Endometrium (tissue), 2 donors: Measurements from ENCODE around the gene ZNF536.
"Not testable (repeated sequence)": the region's sequence is repeated elsewhere in the genome, so short reads cannot be mapped to it uniquely, and the experiment has no call there.

Source experiments
- FAIRE-seq: peaks from 2 replicates; lab custom pipeline; 2012; peaks lifted over from hg19 to GRCh38; lab: Jason Lieb, UNC
- donor health status: control.
- donor health status: control.

Gene ZNF536

DNA sequence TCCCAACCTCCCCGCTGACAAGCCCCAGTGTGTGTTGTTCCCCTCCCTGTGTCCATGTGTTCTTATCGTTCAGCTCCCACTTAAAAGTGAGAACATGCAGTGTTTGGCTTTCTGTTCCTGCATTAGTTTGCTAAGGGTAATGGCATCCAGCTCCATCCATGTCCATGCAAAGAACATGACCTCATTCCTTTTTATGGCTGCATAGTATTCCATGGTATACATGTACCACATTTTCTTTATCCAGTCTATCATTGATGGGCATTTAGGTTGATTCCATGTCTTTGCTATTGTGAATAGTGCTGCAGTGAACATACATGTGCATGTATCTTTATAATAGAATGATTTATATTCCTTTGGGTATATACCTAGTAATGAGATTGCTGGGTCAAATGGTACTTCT lies 114.1 kb downstream of the ZNF536 start:
- not testable (repeated sequence) for FAIRE-seq

DNA sequence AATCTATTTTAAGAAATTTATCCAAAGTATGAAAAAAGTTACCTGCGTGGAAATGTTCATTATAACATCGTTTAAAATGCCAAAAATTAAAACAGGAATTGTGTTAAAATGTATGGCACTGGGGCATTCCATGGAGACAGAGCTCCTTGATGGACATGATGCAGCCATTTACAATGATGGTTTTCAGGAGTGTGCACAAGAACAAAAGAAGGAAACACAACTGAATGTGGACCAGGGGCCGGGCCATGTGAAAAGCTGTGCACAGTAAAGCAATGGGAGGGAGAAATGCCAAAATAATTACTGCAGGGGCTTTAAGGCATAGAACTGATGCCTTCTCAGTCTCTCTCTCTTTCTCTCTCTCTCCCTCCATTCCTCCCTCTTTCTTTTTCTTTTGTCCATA lies 115.0 kb downstream of the ZNF536 start:
- no peak for FAIRE-seq

GRCh38 chr19:30488191-30488590 lies 116.0 kb downstream of the ZNF536 start:
- no peak for FAIRE-seq

- no peak for FAIRE-seq
Measured at GRCh38 chr19:30490760-30491159, 118.6 kb downstream of the ZNF536 start.

- FAIRE-seq: no peak
Measured at GRCh38 chr19:30492586-30493270, 120.5 kb downstream of the ZNF536 start.

GRCh38 chr19:30497034-30497433 lies 124.8 kb downstream of the ZNF536 start:
- FAIRE-seq: no peak

DNA sequence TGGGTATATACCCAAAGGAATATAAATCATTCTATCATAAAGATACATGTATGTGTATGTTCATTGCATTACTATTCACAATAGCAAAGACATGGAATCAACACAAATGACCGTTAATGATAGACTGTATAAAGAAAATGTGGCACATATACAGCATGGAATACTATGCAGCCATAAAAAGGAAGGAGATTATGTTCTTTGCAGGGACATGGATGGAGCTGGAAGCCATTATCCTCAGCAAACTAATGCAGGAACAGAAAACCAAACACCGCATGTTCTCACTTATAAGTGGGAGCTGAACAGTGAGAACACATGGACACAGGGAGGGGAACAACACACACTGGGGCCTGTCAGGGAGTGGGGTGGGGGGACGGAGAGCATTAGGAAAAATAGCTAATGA lies 125.9 kb downstream of the ZNF536 start:
- FAIRE-seq: not testable (repeated sequence)

DNA sequence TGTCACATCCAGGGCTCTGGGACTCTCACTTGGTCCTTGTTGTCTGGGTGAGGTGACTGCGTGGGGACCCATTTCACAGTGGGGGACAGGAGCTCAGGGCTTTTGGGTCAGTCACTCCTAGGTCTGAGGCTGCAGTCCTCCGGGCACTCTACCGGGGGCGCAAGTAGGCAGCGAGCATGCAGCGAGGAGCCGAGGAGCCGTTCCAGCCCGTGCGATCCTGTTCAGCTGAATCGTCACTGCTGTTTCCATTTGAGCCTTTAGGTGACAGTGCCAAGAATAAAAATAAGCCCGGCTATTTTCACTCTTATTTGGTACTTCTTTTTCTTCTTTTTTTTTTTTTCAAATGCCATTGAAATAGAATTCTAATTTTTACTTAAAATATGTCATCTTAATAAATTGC lies 126.5 kb downstream of the ZNF536 start:
- FAIRE-seq: no peak

DNA sequence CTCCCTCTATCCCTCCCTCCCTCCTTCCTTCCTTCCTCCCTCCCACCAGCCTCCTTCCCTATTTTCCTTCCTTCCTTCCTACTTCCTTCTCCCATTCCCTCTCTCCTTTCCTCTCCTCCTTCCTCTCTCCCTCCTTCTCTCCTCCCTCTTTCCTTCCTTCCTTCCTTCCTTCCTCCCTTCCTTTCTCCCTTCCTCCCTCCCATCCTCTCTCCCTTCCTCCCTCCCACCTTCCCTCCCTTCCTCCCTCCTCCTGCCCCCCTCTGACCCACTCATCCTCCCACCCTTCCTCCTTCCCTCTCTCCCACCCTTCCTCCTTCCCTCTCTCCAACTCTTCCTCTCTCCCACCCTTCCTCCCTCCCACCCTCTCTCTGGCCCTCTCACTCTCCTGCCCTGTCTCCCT lies 132.1 kb downstream of the ZNF536 start:
- no peak for FAIRE-seq

- FAIRE-seq: no peak
Measured at GRCh38 chr19:30512176-30513081, 140.2 kb downstream of the ZNF536 start.

- FAIRE-seq: no peak
Measured at GRCh38 chr19:30513082-30513411, 140.9 kb downstream of the ZNF536 start.

GRCh38 chr19:30516111-30516510 lies 143.9 kb downstream of the ZNF536 start:
- FAIRE-seq: no peak

DNA sequence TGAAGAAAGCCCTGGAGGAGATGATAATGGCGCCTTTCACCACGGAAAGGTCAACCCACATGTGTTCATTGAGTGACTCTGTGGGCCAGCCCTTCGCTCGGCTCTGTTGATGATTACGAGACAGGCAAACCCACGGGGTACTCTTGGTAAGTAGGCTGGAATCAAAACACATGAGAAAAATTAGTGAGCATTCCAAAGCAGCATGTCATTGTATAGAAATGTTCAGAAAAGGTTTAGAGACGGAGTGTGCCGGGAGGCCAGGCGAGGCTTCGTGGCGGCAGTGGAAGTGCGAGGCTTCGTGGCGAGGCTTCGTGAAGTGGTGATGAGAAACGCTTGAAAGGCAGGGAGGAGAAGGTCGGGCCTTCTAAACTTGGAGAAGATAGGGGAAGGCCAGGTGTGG lies 144.3 kb downstream of the ZNF536 start:
- no peak for FAIRE-seq

GRCh38 chr19:30518965-30519606 lies 146.9 kb downstream of the ZNF536 start:
- FAIRE-seq: no peak

DNA sequence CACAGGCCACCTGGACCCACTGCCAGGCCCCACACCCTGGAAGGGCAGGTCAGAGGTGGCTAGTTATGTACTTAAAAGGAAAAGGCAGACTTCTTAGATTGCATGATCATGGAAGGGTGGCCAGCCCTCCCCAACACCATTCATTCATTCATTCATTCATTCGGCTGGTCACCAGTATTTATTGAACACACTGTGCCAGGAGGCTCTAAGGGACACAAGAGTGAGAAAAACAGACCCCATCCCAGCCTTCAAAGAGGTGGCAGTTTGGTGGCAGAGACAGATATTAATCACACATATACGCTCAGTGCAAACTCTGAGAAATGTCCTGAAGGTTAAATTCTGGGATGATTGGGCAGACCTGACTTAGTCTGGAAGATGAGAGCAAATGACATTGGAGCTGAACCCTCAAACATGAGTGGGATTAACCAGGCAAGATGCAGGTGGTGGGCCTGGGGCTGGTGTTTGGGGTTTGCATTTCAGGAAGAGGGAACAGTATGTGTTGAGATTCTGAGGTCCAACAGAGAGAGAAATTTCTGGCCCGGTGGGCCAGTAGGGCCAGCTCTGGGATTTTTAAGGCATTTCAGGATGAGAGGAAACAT lies 147.5 kb downstream of the ZNF536 start:
- FAIRE-seq: no peak

DNA sequence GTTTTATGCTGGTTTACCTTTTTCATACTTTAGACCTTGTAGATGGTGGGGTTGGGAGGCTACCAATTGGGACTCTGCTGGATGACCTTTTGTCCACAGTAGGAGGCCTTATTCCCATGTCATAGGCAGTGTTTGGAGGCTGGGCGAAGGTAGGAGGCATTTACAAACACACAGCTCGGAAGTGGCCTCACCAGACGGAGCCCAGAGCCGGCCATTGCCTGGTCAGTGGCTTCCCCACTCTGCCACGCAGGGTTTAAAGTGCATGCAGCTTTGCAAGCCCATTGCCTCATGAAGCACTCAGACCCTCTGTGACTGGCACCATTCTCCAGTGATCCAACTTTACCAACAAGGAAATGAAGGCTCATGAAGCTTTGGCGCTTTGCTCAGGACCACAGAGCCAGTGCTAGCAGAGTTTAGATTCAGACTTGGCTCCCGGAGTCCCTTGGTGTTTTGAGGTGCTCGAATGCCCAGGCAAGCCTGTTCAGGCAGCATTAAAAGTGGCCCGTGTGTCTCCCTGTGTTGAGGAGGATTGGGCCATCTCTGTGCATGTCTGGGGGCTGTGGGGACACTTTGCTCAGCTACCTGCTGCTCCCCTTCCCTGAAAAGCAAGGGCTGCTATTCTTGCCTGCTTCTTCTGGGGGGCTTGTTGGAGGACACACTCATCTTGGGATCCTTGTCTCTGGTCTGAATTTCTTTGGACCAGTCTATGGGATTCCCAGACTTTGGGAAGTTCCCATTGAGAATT lies 148.7 kb downstream of the ZNF536 start:
- no peak for FAIRE-seq

DNA sequence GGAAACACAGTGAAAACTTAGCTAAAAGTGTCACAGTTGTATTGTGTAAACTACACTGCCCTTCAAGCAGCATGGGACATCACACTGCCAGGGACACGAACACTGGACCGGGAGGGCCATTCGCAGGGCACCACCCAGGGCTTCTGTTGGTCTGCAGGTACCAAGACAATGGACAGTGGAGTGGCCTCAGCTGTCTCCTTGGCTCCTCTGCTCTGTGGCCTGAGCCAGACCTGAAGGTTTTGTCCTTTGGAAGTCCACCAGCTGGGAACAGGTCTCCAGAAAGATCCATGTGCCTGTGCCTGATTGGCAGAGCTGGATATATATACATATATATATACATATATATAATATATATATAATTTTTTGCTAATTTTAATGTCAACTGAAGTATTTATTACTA lies 149.8 kb downstream of the ZNF536 start:
- FAIRE-seq: no peak

DNA sequence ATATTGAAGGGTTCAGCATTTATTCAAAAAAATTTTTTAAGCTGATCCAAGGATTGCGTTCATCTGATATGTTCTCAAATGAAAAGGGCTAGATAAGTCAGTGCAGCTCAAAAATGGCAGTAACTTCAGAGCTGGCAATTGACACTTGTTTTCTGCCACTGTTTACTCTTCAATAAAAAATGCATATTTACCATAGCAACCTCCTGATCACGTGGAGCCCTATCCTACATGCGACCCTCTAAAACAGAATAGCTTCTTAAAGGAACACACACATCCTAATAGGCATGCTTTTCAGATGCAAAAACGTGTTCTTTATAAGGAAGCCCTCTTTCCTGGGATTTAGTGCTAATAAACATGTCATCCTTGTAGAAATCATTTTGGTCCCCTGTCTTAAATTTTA lies 150.2 kb downstream of the ZNF536 start:
- FAIRE-seq: no peak

DNA sequence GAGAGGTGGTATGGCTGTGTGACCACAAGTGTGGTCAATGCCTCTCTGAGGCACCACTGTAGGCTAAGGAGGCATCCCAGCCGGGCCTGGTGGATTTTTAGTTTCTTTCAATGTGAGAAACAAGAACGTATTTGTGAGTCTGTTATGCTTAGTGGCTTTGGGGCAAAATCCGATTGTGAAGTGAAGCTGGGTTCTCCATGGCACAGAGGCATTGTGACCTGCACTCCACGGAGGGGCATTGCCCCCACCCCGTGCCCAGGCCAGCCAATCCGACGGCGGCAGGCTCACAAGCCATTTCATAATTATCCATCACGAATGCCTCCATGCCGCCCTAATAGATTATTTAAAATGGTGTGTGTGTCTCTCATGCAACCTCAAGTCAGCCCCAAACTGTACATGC lies 151.6 kb downstream of the ZNF536 start:
- no peak for FAIRE-seq

GRCh38 chr19:30525383-30525782 lies 153.2 kb downstream of the ZNF536 start:
- no peak for FAIRE-seq

DNA sequence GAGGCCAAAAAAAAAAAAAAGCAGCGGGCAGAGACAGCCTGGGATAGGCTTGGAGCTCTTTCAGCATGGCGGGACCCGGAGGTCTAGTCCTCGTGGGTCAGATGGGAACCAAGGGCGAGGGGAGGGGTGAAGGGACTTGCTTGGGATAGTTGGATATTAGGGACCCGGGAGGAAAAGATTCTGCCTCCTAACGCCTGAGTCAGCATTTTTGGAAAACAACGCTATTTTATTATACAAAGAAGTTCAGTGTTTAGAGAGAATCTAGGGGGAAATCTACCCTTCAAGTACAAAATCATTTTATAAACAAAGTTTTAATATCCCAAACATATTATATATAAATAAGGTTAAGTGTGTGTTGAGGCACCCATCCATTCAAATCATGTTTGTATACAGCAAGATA lies 156.7 kb downstream of the ZNF536 start:
- FAIRE-seq: no peak

- FAIRE-seq: no peak
Measured at GRCh38 chr19:30529876-30530275, 157.7 kb downstream of the ZNF536 start.
